Measurements from ENCODE around the gene JAKMIP1.

DNA sequence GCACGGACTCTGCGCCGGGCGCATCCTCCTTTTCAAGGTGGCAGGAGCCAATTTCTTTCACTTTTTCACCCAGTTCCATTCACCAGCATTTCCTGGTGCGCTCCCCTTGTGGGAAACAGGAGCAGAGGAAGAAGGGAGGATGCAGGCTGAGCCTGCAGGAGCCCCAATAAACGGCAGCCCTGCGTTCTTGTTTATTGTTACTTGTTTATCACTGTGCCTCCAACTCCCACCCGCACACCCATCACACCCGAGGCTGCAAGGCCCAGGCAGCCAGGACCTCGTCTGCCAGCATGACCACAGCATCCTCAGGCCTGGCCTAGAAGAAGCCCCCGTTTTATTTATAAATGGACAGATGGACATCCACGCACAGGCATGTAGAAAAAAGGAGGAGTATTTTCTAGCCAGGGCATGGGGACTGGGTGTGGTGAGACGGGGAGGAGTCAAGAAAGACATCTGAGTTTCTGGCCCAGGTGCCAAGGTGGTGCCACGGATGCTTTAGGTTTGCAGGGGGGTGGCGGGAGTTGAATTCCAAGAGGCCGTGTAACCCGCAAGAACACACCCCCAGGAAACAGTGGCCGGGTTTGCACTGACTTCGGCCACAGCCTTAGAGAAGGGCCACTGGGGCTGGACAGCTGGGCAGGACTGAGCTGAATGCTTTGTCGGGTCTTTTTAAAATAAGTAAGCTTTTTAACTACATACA, 51.7 kb downstream of the JAKMIP1 start:
- no peak for TF ChIP-seq HDGF (IDR thresholded peaks at IDR 0.05; ENCODE audit: borderline replicate concordance)
- no peak for TF ChIP-seq SUZ12 (IDR thresholded peaks at IDR 0.05)
- TF ChIP-seq FOXK2 (IDR thresholded peaks at IDR 0.05) = no peak
- TF ChIP-seq, protein P1, sequence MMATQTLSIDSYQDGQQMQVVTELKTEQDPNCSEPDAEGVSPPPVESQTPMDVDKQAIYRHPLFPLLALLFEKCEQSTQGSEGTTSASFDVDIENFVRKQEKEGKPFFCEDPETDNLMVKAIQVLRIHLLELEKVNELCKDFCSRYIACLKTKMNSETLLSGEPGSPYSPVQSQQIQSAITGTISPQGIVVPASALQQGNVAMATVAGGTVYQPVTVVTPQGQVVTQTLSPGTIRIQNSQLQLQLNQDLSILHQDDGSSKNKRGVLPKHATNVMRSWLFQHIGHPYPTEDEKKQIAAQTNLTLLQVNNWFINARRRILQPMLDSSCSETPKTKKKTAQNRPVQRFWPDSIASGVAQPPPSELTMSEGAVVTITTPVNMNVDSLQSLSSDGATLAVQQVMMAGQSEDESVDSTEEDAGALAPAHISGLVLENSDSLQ (IDR thresholded peaks at IDR 0.05) = no peak
- no peak for TF ChIP-seq SP1 (IDR thresholded peaks at IDR 0.05)
- no peak for TF ChIP-seq FOXM1 (IDR thresholded peaks at IDR 0.05; ENCODE audit: borderline replicate concordance)
- no peak for TF ChIP-seq LEF1 (IDR thresholded peaks at IDR 0.05; ENCODE audit: borderline replicate concordance)
- no peak for TF ChIP-seq FOXA1 (IDR thresholded peaks at IDR 0.05)
- TF ChIP-seq ZNF384 (IDR thresholded peaks at IDR 0.05) = no peak
- no peak for TF ChIP-seq L3MBTL2 (conservative IDR thresholded peaks at IDR 0.05)
- no peak for TF ChIP-seq BHLHE40 (IDR thresholded peaks at IDR 0.05; ENCODE audit: borderline replicate concordance)
- no peak for TF ChIP-seq ARNT (IDR thresholded peaks at IDR 0.05)
- TF ChIP-seq ELF4 (IDR thresholded peaks at IDR 0.05) = no peak
- no peak for TF ChIP-seq TARDBP (IDR thresholded peaks at IDR 0.05)
